HEK293T (cell line): ENCODE results near the gene WNT1.

Source experiments
- ARNT ChIP-seq: fragments of 450-650 bp; IDR thresholded peaks from 2 replicates; pipeline ENCODE4 v1.6.1; 2017; ENCODE audit warnings: mild to moderate bottlenecking
- BHLHE40 ChIP-seq: fragments of 450-650 bp; IDR thresholded peaks from 2 replicates; pipeline ENCODE4 v1.6.1; 2016; ENCODE audit warnings: mild to moderate bottlenecking, moderate library complexity, borderline replicate concordance
- FOXK2 ChIP-seq: fragments of 450-650 bp; IDR thresholded peaks from 2 replicates; pipeline ENCODE4 v1.6.1; 2016; ENCODE audit warnings: mild to moderate bottlenecking
- HDGF ChIP-seq: fragments of 450-650 bp; IDR thresholded peaks from 2 replicates; pipeline ENCODE4 v1.6.1; 2017; ENCODE audit warnings: antibody characterized with exemption, borderline replicate concordance
- PKNOX1 ChIP-seq: fragments of 450-650 bp; IDR thresholded peaks from 2 replicates; pipeline ENCODE4 v1.6.1; 2016
- SP1 ChIP-seq: fragments of 450-650 bp; IDR thresholded peaks from 2 replicates; pipeline ENCODE4 v1.6.1; 2017
- SUZ12 ChIP-seq: fragments of 450-650 bp; IDR thresholded peaks from 2 replicates; pipeline ENCODE4 v1.6.1; 2016; ENCODE audit warnings: mild to moderate bottlenecking
- ZNF384 ChIP-seq: fragments of 450-650 bp; IDR thresholded peaks from 2 replicates; pipeline ENCODE4 v1.6.1; 2016

GRCh38 chr12:48940181-48940580, 37.9 kb upstream of the WNT1 start:
- TF ChIP-seq ZNF384 (no peak), ARNT (no peak), SUZ12 (no peak), HDGF (no peak), PKNOX1 (no peak), SP1 (no peak), BHLHE40 (no peak), FOXK2 (no peak)
